HCT116 (cell line): ENCODE measurements around the gene NFATC1. TPM values are rescaled to one million over a fixed set of nuclear protein-coding genes. Genes with fewer than 3 reads are reported as not detected.

ENCODE experiments used
- ATAC-seq: fragments of 200-7000 bp; cut with Tn5 transposase; 2 replicates; pipeline ENCODE4 v1.9.1; 2020; ENCODE audit warnings: mild to moderate bottlenecking, moderate library complexity
- BruUV-seq: library from RNA; stranded (reverse); fragments of 400-500 nt; replicated peaks from 2 replicates; lab custom pipeline; 2021; lab: Mats Ljungman, UMichigan
- CTCF ChIA-PET: fragments of 300-600 bp; sonication (Branson Sonifier 250); formaldehyde crosslinking; loops from one replicate; lab custom pipeline; 2021; ENCODE audit warnings: antibody characterized with exemption; lab: Charles Lee
- POLR2A ChIA-PET: fragments of 300-600, 350-600 bp; sonication (Branson Sonifier 250); formaldehyde crosslinking; loops from one replicate; lab custom pipeline; 2021; ENCODE audit warnings: antibody characterized with exemption; lab: Charles Lee
- RAD21 ChIA-PET, 2 experiments: fragments of 300-600 bp; sonication (Branson Sonifier 250); formaldehyde crosslinking; loops; one replicate each; lab custom pipeline; 2023; ENCODE audit warnings: low total read pairs in 2 of 2; ENCODE audit not compliant: uncharacterized antibody in 2 of 2, unreplicated experiment in 2 of 2, low non-redundant PET in 1 of 2; lab: Charles Lee
- DNase-seq: peaks from one replicate; pipeline ENCODE4 v3.0.0-alpha.2; 2010; ENCODE audit warnings: low read depth, low spot score
- H2AFZ ChIP-seq: fragments of 200-600 bp; shearing (Covaris generic), sonication (generic); 2 replicates; pipeline ENCODE4 v1.6.1; 2017; ENCODE audit warnings: low read depth, mixed run types, mixed read lengths, antibody characterized with exemption, low read length; ENCODE audit not compliant: poor library complexity, severe bottlenecking
- H3K27ac ChIP-seq: 2 replicates; pipeline ENCODE4 v1.5.1; 2012; ENCODE audit warnings: low read depth, low read length
- H3K27me3 ChIP-seq: fragments of 200-600 bp; sonication (generic); 2 replicates; pipeline ENCODE4 v1.6.1; 2016; ENCODE audit warnings: mixed run types, low read length, mixed read lengths; ENCODE audit not compliant: insufficient read depth
- H3K36me3 ChIP-seq, 2 experiments: fragments of 200-500 bp in 1 of 2; fragments of 200-600 bp in 1 of 2; sonication (Bioruptor generic) in 1 of 2; sonication (generic) in 1 of 2; 2 replicates each; pipeline versions ENCODE4 v1.5.1 to v1.6.1; 2014 to 2016; ENCODE audit warnings: low read length in 2 of 2, inconsistent platforms in 1 of 2, mixed read lengths in 1 of 2, mixed run types in 1 of 2; ENCODE audit not compliant: insufficient read depth in 2 of 2, control insufficient read depth in 1 of 2
- H3K4me1 ChIP-seq, 2 experiments: fragments of 200-600 bp in 1 of 2; sonication (generic) in 1 of 2; 2 replicates each; pipeline versions ENCODE4 v1.5.1 to v1.6.1; 2012 to 2017; ENCODE audit warnings: low read length in 2 of 2, inconsistent platforms in 1 of 2, mild to moderate bottlenecking in 1 of 2, mixed read lengths in 1 of 2, mixed run types in 1 of 2, moderate library complexity in 1 of 2; ENCODE audit not compliant: insufficient read depth in 2 of 2, control insufficient read depth in 1 of 2
- H3K4me2 ChIP-seq: fragments of 200-600 bp; sonication (generic); 2 replicates; pipeline ENCODE4 v1.6.1; 2017; ENCODE audit warnings: mixed run types, low read length, mixed read lengths
- H3K4me3 ChIP-seq, 2 experiments: fragments of 200-600 bp in 1 of 2; sonication (generic) in 1 of 2; replicated peaks in 1 of 2; 2 replicates each; pipeline ENCODE4 v1.5.1; 2011 to 2016; ENCODE audit warnings: low read length in 2 of 2, control low read depth in 1 of 2, low read depth in 1 of 2, mild to moderate bottlenecking in 1 of 2, mixed read lengths in 1 of 2, mixed run types in 1 of 2
- H3K79me2 ChIP-seq: fragments of 200-600 bp; sonication (generic); 2 replicates; pipeline ENCODE4 v1.6.1; 2017; ENCODE audit warnings: mild to moderate bottlenecking, mixed run types, low read length, moderate library complexity, mixed read lengths; ENCODE audit not compliant: insufficient read depth
- H3K9ac ChIP-seq: fragments of 200-600 bp; sonication (generic); 2 replicates; pipeline ENCODE4 v1.6.1; 2016; ENCODE audit warnings: low read length, mixed read lengths
- H3K9me2 ChIP-seq: fragments of 200-600 bp; sonication (generic), shearing (Covaris generic); 2 replicates; pipeline ENCODE4 v1.6.1; 2017; ENCODE audit warnings: mixed run types, mild to moderate bottlenecking, moderate library complexity; ENCODE audit not compliant: insufficient read depth
- H3K9me3 ChIP-seq, 2 experiments: fragments of 200-500 bp in 1 of 2; fragments of 200-600 bp in 1 of 2; sonication (Bioruptor generic) in 1 of 2; sonication (generic) in 1 of 2; 2 replicates each; pipeline ENCODE4 v1.6.1; 2014 to 2017; ENCODE audit warnings: low read length in 2 of 2, mixed read lengths in 2 of 2, inconsistent platforms in 1 of 2, low read depth in 1 of 2, mild to moderate bottlenecking in 1 of 2, mixed run types in 1 of 2, moderate library complexity in 1 of 2; ENCODE audit not compliant: control insufficient read depth in 1 of 2, insufficient read depth in 1 of 2
- H4K20me1 ChIP-seq: fragments of 200-600 bp; sonication (generic), shearing (Covaris generic); 2 replicates; pipeline ENCODE4 v1.6.1; 2017; ENCODE audit warnings: mixed run types, mild to moderate bottlenecking, moderate library complexity; ENCODE audit not compliant: insufficient read depth
- ATF3 ChIP-seq: IDR thresholded peaks from 2 replicates; pipeline ENCODE4 v1.6.1; 2012
- ELF1 ChIP-seq: IDR thresholded peaks from 2 replicates; pipeline ENCODE4 v1.6.1; 2012; ENCODE audit warnings: low read depth, borderline replicate concordance
- EZH2phosphoT487 ChIP-seq: fragments of 200-600 bp; IDR thresholded peaks from 2 replicates; pipeline ENCODE4 v1.6.1; 2018; ENCODE audit warnings: antibody characterized with exemption, borderline replicate concordance
- JUND ChIP-seq: IDR thresholded peaks from 2 replicates; pipeline ENCODE4 v1.6.1; 2012
- YY1 ChIP-seq: IDR thresholded peaks from 2 replicates; pipeline ENCODE4 v1.6.1; 2011; ENCODE audit warnings: low read length, low read depth, moderate library complexity, mild to moderate bottlenecking; ENCODE audit not compliant: insufficient replicate concordance; ENCODE audit errors: extremely low read depth
- intact Hi-C: fragments of 100-400 bp; cut with micrococcal nuclease; formaldehyde crosslinking; loops from 2 replicates; pipeline ENCODE4 v1.10.0; 2022
- total RNA-seq: library from RNA; stranded (reverse); gene quantifications from one replicate; pipeline ENCODE4 v1.2.1, GENCODE V29; 2021; ENCODE audit not compliant: unreplicated experiment
- TF ChIP-seq, protein P1 (sequence below): IDR thresholded peaks from 2 replicates; pipeline ENCODE4 v1.6.1; 2011; ENCODE audit warnings: mild to moderate bottlenecking, low read length, moderate library complexity; ENCODE audit not compliant: insufficient replicate concordance; ENCODE audit errors: extremely low read depth

NFATC1 gene
- total RNA-seq, 1 experiment from 2014 or later = 20.8 TPM

DNA sequence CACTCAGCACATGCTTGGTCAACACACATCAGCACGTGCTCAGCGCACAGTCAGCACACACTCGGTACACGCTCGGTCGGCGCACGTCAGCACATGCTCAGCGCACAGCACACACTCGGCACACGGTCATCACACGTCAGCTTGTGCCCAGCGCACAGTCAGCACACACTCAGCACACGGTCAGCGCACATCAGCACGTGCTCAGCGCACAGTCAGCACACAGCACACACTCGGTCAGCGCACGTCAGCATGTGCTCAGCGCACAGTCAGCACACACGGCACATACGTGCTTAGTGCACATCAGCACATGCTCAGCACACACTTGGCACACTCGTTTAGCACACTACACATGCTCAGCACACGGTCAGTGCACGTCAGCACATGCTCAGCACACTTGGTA, 49.7 kb upstream of the NFATC1 start (continued):
- TF ChIP-seq, protein P1, sequence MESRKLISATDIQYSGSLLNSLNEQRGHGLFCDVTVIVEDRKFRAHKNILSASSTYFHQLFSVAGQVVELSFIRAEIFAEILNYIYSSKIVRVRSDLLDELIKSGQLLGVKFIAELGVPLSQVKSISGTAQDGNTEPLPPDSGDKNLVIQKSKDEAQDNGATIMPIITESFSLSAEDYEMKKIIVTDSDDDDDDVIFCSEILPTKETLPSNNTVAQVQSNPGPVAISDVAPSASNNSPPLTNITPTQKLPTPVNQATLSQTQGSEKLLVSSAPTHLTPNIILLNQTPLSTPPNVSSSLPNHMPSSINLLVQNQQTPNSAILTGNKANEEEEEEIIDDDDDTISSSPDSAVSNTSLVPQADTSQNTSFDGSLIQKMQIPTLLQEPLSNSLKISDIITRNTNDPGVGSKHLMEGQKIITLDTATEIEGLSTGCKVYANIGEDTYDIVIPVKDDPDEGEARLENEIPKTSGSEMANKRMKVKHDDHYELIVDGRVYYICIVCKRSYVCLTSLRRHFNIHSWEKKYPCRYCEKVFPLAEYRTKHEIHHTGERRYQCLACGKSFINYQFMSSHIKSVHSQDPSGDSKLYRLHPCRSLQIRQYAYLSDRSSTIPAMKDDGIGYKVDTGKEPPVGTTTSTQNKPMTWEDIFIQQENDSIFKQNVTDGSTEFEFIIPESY = no peak

- CTCF ChIA-PET = no interaction called here
- no peaks in the 10 kb centered on the region for H3K9me3 ChIP-seq
- POLR2A ChIA-PET = no interaction called here
- H2AFZ ChIP-seq = no peak overlapping the region
- no peaks in the 10 kb centered on the region for H4K20me1 ChIP-seq
- no TSS peak for BruUV-seq
- peaks cover 2 to 9% of the 10 kb centered on the region in 2 experiments; a peak in 2 of 4 replicates for H3K36me3 ChIP-seq
- H3K4me2 ChIP-seq = no peak overlapping the region
- H3K27me3 ChIP-seq = no peaks in the 10 kb centered on the region
- H3K4me3 ChIP-seq = no peak overlapping the region
- intact Hi-C loops = no loop called here
- H3K9me2 ChIP-seq = no peaks in the 10 kb centered on the region
- H3K4me1 ChIP-seq = no peaks in the 10 kb centered on the region
- ATAC-seq = no peak
- H3K27ac ChIP-seq = no peak overlapping the region
- no peak for TF ChIP-seq EZH2phosphoT487
- TF ChIP-seq, protein P1 = no peak
- no peak for TF ChIP-seq YY1
- no peak for TF ChIP-seq ATF3
- TF ChIP-seq JUND = no peak
- no peak for TF ChIP-seq ELF1
- no peaks in the 10 kb centered on the region for H3K79me2 ChIP-seq
- H3K9ac ChIP-seq = no peak overlapping the region
- RAD21 ChIA-PET = no interaction called here
- no peak for DNase-seq
Observed at GRCh38 chr18:79348066-79348465, 47.7 kb upstream of the NFATC1 start.
